ENCODE data around the gene HDX.

HDX gene

DNA sequence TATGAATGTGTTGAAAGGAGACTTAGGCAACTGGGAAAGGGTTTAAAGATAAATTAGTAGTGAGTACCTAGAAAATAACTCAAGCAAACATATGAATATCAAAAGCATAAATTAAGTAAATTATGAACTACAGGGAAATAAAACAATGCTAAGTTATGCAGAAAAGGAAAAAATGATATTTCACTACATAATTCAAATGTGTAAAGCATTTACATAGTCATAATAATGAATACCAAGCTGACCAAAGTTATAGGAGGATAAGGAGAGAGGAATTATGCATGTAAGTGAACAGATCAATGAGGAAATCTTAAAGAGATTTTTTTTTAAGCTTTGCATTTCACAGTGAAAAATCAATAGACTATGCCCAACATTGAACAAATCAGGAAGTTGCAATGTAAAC, 145.0 kb downstream of the HDX start:
- Mint-ChIP-seq H3K36me3 (ENCODE audit: low read depth) (peaks cover 17% of the 10 kb centered on the region), H3K27me3 (ENCODE audit: low read depth, poor library complexity) (no peaks in the 10 kb centered on the region), H3K27ac (no peak overlapping the region), H3K4me1 (no peaks in the 10 kb centered on the region), H3K9me3 (peaks cover 11% of the 10 kb centered on the region), H3K4me3 (no peak overlapping the region)
- TF ChIP-seq CTCF (IDR thresholded peaks at IDR 0.05), result no peak
- DNase-seq, result no peak

DNA sequence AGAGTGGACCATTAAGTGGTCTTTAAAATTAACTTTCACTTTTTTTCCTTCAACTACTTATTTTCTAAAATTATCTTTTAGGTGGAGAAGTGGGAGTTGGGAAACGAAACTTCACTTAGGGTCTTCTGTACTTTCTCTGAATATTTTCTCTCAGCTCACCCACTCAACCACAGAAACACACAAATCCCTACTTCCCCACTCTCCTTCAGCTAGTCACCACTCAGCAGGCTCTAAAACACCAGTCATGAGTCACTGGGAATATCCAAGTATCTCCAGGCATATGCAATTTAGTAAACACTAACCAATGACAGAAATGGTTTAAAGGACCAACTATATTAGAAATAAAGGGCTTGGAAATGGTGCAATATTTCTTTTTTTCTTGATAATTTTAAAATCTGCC, 161.3 kb downstream of the HDX start:
- no peaks in the 10 kb centered on the region for H3K4me1 Mint-ChIP-seq
- no peak overlapping the region for H3K4me3 Mint-ChIP-seq
- no peak for DNase-seq
- TF ChIP-seq CTCF (IDR thresholded peaks at IDR 0.05), result no peak
- H3K9me3 Mint-ChIP-seq, result peaks cover 17% of the 10 kb centered on the region
- H3K27ac Mint-ChIP-seq, result no peak overlapping the region
- no peaks in the 10 kb centered on the region for H3K27me3 Mint-ChIP-seq (ENCODE audit: low read depth, poor library complexity)
- H3K36me3 Mint-ChIP-seq (ENCODE audit: low read depth), result no peaks in the 10 kb centered on the region

- no peak for DNase-seq
- Mint-ChIP-seq H3K36me3 (ENCODE audit: low read depth) (no peaks in the 10 kb centered on the region), H3K4me1 (no peaks in the 10 kb centered on the region), H3K4me3 (no peak overlapping the region), H3K9me3 (peaks cover 17% of the 10 kb centered on the region), H3K27ac (no peak overlapping the region), H3K27me3 (ENCODE audit: low read depth, poor library complexity) (no peaks in the 10 kb centered on the region)
- peak; percentile 44 for TF ChIP-seq CTCF (IDR thresholded peaks at IDR 0.05)
Measured at GRCh38 chrX:84339507-84340364, 162.5 kb downstream of the HDX start.

GRCh38 chrX:84336646-84337045, 165.6 kb downstream of the HDX start:
- H3K27ac Mint-ChIP-seq, result no peak overlapping the region
- H3K4me3 Mint-ChIP-seq, result no peak overlapping the region
- no peak for TF ChIP-seq CTCF (IDR thresholded peaks at IDR 0.05)
- no peak for DNase-seq
- H3K9me3 Mint-ChIP-seq, result peaks cover 10% of the 10 kb centered on the region
- H3K4me1 Mint-ChIP-seq, result no peaks in the 10 kb centered on the region
- H3K36me3 Mint-ChIP-seq (ENCODE audit: low read depth), result no peaks in the 10 kb centered on the region
- no peaks in the 10 kb centered on the region for H3K27me3 Mint-ChIP-seq (ENCODE audit: low read depth, poor library complexity)

GRCh38 chrX:84335121-84335520, 167.1 kb downstream of the HDX start:
- Mint-ChIP-seq H3K27me3 (ENCODE audit: low read depth, poor library complexity) (no peaks in the 10 kb centered on the region), H3K36me3 (ENCODE audit: low read depth) (no peaks in the 10 kb centered on the region), H3K27ac (no peak overlapping the region), H3K4me3 (no peak overlapping the region), H3K9me3 (peaks cover 3% of the 10 kb centered on the region), H3K4me1 (no peaks in the 10 kb centered on the region)
- no peak for TF ChIP-seq CTCF (IDR thresholded peaks at IDR 0.05)
- DNase-seq, result no peak

Data from nephron progenitor cell (in vitro differentiated cells).